HG03064 (cell line): ENCODE results near the gene LRIG3.
"Not testable (repeated sequence)": the region's sequence is repeated elsewhere in the genome, so short reads cannot be mapped to it uniquely, and the experiment has no call there.

Experiments
- ATAC-seq: cut with Tn5 transposase; IDR thresholded peaks from one replicate; pipeline ENCODE4 v1.9.1; 2021; ENCODE audit warnings: low read depth; ENCODE audit not compliant: unreplicated experiment

The LRIG3 gene, protein sequence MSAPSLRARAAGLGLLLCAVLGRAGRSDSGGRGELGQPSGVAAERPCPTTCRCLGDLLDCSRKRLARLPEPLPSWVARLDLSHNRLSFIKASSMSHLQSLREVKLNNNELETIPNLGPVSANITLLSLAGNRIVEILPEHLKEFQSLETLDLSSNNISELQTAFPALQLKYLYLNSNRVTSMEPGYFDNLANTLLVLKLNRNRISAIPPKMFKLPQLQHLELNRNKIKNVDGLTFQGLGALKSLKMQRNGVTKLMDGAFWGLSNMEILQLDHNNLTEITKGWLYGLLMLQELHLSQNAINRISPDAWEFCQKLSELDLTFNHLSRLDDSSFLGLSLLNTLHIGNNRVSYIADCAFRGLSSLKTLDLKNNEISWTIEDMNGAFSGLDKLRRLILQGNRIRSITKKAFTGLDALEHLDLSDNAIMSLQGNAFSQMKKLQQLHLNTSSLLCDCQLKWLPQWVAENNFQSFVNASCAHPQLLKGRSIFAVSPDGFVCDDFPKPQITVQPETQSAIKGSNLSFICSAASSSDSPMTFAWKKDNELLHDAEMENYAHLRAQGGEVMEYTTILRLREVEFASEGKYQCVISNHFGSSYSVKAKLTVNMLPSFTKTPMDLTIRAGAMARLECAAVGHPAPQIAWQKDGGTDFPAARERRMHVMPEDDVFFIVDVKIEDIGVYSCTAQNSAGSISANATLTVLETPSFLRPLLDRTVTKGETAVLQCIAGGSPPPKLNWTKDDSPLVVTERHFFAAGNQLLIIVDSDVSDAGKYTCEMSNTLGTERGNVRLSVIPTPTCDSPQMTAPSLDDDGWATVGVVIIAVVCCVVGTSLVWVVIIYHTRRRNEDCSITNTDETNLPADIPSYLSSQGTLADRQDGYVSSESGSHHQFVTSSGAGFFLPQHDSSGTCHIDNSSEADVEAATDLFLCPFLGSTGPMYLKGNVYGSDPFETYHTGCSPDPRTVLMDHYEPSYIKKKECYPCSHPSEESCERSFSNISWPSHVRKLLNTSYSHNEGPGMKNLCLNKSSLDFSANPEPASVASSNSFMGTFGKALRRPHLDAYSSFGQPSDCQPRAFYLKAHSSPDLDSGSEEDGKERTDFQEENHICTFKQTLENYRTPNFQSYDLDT

GRCh38 chr12:58920102-58920960 lies at the start of gene LRIG3:
TSS of gene LRIG3 (minus strand) at chr12:58920504. CDS start at chr12:58920235, 269 bp downstream.
- peak; percentile 94 for ATAC-seq

DNA sequence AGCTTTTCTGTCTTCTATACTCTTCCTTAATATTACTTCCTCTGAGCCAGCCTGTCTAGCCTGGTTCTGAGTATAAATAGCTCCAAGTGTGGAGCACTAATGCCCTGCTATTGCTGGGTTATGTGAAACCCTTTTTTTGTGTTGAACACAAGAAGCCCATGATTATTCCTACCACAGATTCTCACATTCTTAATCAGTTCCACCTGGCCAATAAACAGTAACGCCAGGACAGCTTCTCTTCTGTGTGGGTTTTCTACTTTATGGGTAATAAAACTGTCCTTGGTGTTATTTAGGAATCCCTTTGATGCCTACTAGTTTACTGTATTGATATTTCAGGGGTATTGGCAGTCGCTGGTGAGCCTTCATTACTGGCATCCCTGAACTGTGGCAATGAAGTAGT lies 48.9 kb upstream of the LRIG3 start:
- ATAC-seq, result no peak

DNA sequence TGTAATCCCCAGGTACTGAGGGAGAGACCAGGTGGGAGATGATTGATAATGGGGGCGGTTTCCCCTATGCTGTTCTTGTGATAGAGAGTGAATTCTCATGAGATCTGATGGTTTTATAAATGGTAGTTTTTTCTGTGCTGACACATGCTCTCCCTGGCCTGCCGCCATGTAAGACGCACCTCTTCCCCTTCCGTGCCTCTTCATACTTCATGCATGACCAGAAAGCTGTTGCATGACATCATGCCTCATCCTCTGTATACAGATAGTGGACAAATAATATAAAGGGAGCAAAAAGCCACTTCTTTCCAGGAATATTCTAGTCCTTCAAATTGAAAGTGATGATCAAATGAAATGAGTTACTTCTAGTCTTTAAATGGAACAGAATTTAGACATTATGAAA lies 47.3 kb upstream of the LRIG3 start:
- no peak for ATAC-seq

- ATAC-seq, result no peak
Measured at GRCh38 chr12:58966939-58967338, 46.6 kb upstream of the LRIG3 start.

DNA sequence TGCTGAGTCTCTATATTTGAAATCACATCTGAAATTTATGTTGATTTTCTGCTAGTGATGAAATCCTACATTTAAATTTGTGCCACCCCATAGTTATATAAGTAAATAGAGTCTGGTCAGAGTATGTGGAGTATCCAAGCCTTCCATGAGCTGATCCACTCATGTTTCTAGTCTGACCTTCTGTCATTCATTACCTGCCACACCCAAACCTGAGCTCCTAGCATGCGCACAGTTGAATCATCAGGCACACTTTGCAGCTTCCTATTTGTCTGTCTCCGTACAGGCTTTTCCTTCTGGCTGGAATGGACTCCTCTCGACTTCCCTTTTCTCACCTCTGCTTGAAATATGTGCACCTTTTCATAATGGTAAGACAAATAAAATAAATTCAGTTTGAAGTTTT lies 45.3 kb upstream of the LRIG3 start:
- ATAC-seq, result no peak

DNA sequence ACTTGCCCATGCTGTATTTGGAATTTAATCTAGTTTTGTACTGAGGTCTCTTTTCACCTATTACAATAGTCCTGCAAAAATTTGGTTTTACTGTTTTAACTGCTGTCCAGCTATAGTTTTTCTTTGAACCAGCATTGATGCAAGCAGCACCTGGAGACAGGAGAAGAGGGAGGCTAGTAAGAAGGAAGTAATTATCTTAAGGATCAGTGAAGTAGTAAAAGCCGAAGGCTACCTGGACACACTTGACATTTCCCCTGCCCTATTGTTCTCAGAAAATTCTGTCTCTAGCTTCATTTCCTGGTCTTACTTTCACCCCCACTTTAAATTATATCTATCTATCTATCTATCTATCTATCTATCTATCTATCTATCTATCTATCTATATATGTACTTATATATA lies 43.5 kb upstream of the LRIG3 start:
- no peak for ATAC-seq

DNA sequence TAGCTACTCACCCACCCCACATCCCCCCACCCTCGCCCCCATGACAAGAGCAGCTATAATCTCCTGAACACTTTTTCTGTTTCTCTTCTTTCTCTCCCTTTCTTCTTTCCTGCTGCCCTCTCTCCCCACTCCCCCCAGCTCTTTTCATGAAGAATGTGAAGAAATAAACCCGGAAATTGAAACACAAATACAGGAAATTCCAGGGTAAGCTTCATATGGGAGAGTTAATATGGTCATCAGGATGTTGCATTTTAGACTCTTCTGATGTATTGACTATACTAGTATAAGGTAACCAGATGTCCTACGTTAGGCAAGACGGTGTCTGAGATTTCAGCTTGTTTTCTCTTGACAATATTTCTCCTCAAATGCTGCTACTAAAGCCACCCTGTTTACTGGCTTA lies 41.6 kb upstream of the LRIG3 start:
- ATAC-seq, result no peak

- ATAC-seq, result no peak
Measured at GRCh38 chr12:58961166-58961565, 40.9 kb upstream of the LRIG3 start.

- ATAC-seq, result no peak
Measured at GRCh38 chr12:58959639-58960300, 39.5 kb upstream of the LRIG3 start.

DNA sequence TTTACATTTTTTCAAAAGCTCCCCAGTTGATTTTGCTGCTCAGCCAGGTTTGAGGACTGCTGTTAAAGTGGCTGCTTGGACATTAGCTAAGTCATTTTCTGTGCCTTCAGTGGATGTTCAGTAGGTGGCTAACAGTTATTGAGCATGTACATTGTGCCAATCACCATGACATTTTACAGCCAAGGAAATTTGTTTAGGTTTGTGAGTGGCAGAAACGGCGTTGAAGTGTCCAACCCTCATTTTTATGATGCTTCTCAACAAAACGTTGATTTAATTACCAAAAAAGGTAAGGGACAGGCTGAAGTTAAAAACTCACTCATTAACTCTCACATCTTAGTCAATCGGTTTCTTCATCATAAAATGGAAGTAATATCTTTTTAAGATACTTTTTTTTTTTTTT lies 37.0 kb upstream of the LRIG3 start:
- ATAC-seq, result no peak

GRCh38 chr12:58955849-58956248 lies 35.5 kb upstream of the LRIG3 start:
- ATAC-seq, result no peak

- ATAC-seq, result no peak
Measured at GRCh38 chr12:58954002-58954401, 33.7 kb upstream of the LRIG3 start.

- no peak for ATAC-seq
Measured at GRCh38 chr12:58950739-58951100, 30.4 kb upstream of the LRIG3 start.

DNA sequence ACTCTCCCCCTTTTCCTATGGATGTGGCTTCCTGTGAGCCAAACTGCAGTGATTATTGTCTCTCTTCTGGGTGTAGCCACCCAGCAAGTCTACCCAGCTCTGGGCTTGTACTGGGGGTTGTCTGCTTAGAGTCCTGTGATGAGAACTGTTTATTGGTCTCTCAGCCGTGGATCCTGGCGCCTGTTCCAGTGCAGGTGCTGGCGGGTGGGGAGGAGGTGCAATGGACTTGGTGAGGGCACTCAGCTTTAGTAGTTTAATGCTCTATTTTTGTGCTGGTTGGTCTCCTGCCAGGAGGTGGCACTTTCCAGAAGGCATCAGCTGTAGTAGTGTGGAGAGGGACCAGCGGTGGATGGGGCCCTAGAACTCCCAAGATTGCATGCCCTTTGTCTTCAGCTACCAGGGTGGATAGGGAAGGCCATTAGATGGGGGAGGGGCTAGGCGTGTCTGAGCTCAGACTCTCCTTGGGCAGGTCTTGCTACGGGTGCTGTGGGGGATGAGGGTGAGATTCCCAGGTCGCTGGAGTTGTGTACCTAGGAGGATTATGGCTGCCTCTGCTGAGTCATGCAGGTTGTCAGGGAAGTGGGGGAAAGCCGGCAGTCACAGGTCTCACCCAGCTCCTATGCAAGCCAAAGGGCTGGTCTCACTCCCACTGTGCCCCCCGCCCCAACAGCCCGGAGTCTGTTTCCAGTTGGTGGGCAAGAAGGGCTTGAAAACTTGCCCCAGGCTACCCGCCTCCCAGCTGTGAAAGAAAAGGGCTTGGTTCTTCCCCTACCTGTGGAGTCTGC lies 29.8 kb upstream of the LRIG3 start:
- ATAC-seq, result not testable (repeated sequence)

DNA sequence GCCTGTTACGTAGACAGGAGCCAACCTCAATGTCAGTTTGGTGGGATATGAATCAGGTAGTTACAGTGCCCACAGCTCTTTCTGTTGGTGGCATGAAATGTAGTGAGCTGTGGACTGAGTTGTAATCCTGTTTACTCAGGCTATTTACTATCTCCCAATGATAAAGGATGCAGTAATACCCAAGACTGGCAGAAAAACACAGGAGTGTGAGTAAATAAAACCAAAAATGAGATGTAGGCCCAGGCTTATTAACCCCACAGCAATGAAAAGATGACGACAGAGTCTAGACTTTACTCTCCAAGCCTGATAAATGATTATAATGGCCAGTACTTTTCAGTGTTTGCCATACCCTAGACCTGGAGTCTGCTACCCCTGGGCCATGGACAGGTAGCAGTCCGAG lies 22.8 kb upstream of the LRIG3 start:
- ATAC-seq, result no peak

DNA sequence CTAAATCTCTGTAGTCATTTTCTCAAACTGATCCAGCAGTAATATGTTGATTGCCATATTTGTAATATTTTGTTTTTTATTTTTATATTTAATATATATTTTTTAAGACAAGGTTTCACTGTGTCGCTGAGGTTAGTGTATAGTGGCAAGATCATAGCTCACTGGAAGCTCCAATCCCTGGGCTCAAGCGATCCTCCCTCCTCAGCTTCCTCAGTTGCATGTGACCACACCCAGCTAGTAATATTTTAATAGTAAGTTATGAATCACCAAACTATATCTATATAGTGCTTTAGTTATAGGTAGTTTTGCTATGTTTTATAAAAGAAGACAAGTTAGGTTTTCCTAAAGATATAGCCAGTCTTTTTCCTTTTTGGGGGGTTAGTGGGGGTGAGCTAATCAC lies 22.0 kb upstream of the LRIG3 start:
- no peak for ATAC-seq

DNA sequence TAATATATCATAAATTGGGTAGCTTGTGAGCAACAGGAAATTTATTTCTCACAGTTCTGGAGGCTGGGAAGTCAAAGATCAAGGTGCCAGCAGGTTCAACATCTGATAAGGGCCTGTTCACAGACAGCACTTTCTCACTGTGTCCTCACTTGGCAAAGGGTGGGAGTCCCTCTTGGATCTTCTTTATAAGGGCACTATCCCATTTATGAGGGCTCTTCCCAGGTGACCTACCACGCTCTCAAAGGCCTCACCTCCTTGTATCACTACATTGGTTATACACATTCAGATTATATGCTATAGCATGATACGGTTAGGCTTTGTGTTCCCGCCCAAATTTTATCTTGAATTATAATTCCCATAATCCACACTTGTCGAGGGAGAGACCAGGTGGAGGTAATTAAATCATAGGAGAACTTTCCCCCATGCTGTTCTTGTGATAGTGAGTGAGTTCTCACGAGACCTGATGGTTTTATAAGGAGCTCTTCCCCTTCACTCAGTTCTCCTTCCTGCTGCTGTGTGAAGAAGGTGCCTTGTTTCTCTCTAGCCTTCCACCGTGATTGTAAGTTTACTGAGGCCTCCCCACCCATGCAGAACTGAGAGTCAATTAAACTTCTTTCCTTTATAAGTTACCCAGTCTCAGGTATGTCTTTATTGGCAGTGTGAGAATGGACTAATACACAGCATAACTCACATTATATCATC lies 19.2 kb upstream of the LRIG3 start:
- no peak for ATAC-seq

GRCh38 chr12:58938440-58938839 lies 18.1 kb upstream of the LRIG3 start:
- ATAC-seq, result no peak

- ATAC-seq, result no peak
Measured at GRCh38 chr12:58934528-58934927, 14.2 kb upstream of the LRIG3 start.
